OCI-LY1 (cell line): ENCODE results near the gene NKX3-2.

Source experiments
- EZH2 ChIP-seq: fragments of 200-600 bp; sonication (generic), shearing (Covaris generic); IDR thresholded peaks from 2 replicates; pipeline ENCODE4 v1.8.0; 2017; ENCODE audit warnings: borderline replicate concordance, mixed run types, mild to moderate bottlenecking, antibody characterized with exemption, low read length, moderate library complexity, mixed read lengths
- TF ChIP-seq, protein P1 (sequence below): fragments of 200-600 bp; sonication (generic), shearing (Covaris generic); IDR thresholded peaks from 2 replicates; pipeline ENCODE4 v1.5.1; 2017; ENCODE audit warnings: mild to moderate bottlenecking, antibody characterized with exemption, low read length, moderate library complexity, mixed read lengths

DNA sequence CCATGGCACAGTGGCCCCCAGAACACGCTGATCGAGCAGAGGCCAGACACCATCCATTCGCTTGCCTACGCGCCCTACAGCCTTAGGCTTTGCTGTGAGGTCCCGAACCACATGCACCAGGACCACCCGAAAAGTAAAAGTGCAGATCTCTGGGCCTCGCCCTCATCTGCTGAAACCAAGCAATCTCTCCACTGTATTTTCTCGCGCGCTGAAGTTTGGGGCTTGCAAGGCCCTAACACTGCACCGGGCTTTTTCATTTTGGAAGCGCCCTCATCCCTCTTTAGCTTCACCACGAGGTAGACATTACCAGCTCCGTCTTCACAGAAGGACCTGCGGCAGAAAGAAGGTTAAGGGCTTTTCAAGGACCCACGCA lies 21.2 kb downstream of the NKX3-2 start:
- TF ChIP-seq, protein P1, sequence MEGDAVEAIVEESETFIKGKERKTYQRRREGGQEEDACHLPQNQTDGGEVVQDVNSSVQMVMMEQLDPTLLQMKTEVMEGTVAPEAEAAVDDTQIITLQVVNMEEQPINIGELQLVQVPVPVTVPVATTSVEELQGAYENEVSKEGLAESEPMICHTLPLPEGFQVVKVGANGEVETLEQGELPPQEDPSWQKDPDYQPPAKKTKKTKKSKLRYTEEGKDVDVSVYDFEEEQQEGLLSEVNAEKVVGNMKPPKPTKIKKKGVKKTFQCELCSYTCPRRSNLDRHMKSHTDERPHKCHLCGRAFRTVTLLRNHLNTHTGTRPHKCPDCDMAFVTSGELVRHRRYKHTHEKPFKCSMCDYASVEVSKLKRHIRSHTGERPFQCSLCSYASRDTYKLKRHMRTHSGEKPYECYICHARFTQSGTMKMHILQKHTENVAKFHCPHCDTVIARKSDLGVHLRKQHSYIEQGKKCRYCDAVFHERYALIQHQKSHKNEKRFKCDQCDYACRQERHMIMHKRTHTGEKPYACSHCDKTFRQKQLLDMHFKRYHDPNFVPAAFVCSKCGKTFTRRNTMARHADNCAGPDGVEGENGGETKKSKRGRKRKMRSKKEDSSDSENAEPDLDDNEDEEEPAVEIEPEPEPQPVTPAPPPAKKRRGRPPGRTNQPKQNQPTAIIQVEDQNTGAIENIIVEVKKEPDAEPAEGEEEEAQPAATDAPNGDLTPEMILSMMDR = no peak
- no peak for TF ChIP-seq EZH2
